Hypothalamus (tissue), 51 donors: Measurements from ENCODE around the gene MKNK2.

Experiments used
- DNase-seq, 51 donors: peaks; one replicate each; lab custom pipeline; 2025; lab: John Stamatoyannopoulos, UW

Gene MKNK2

DNA sequence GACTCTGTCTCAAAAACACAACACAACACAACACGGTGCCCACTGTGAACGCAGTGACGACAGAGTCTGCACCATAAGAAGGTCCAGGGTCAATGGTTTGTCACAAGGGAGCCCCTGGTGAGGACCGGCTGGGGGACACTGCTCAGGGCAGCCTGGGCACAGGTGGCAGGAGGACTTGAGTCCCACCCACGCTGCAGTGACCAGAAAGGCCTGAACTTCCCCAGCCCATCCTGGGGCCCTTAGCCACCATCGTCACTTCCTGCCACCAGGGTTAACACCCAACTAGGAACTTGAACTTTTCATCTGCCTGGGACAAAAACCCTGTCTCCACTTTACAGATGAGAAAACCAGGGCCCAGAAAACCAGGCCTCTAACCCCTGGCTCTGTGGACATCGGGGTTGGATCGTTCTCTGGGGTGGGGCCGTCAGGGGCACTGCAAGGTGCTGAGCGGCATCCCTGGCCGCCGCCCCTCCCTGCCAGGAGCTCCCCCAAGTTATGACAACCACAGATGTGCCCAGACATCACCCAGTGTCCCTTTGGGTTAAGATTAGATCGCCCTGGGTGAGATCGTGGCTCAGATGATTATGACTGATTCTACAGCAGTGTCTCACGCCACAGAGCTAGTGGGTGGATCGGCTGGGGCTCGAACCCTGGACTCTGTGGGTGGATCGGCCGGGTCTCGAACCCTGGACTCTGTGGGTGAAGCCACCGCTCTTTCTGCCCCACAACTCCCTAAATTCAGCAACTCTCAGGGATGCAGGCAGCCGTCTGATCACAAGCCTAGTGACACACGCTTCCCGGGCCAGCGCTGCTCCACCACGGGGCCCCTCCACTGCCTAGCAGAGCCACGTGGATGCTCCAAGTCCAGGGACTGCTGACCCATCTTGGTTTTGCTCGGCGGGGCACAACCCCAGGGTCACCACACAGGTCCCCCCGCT, 31.1 kb upstream of the MKNK2 start:
- DNase-seq = peak in 6 of 51 donors; percentile 6 to 30 (median 17)

DNA sequence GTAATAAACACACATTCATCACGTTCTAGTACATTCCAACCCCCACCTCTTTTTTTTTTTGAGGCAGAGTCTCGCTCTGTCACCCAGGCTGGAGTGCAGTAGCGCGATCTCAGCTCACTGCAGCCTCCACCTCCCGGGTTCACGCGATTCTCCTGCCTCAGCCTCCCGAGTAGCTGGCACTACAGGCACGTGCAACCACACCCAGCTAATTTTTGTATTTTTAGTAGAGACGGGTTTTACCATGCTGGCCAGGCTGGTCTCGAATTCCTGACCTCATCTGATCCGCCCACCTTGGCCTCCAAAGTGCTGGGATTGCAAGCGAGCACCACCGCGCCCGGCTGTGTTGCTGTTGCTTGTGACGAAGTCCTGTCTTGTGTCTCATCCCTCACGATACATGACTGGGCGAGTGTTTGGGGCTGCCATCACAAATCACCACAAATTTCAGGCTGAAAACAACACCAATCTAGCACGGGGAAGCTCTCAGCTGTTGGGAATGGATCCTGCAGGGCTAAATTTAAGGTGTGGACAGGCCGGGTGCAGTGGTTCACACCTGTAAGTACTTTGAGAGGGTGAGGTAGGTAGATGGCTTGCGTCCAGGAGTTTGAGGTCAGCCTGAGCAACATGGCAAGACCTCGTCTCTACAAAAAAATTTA, 29.4 kb upstream of the MKNK2 start:
- no peak for DNase-seq

DNA sequence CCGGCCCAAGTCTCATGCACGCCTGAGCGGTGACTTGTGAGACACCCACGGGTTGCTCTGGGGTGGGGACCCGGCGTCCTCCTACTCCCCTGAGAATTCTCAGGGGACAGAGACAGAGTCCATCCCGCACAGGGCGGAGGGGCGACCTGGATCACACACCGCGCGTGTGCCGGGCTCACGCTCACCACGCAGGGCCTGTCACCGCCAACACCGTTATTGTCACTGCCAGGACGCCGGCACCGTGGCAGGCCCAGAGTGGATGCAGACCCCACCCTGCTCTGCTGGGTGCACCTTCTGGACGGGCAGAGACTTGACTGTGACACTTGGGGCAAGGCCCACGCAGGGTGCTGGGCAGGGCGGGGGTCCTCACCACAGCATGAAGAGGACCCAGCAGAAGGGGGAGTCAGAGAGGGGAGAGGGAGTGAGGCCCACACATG, 28.8 kb upstream of the MKNK2 start:
- DNase-seq = no peak

DNA sequence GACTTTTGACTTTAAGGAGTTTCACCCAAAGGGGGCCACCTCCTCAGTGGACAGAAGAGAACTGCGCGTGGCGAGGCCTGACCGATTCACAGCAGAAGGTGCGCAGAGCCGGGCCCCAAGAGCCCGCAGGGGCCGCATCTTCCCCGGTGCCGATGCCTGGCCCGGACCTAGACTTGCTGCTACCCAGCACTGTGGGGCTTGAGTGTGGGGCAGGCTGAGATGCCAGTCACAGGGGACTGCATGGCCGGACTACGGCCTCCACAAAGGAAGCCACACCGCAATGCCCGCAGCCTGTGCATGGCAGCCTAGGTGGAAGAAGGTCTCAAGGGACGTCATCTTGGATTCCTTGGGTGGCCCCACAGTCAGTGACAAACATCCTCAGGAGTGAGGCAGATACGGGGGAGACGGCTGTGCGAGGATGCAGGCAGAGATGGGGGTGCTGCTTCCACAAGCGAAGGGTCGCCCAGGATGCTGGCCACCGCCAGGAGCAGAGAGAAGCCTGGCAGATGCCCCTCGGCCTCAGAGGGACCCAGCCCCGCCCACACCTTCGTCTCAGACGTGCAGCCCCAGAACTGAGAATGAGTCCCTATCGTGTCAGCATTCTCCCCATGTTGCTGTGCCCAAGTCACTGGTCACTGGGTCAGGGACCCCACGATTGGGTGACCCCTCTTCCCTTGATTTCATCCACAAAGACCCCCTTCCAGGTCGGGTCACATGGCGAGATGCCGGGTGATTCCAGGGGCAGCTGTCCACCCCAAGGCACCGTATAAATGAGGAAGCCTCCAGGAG, 28.2 kb upstream of the MKNK2 start:
- no peak for DNase-seq

DNA sequence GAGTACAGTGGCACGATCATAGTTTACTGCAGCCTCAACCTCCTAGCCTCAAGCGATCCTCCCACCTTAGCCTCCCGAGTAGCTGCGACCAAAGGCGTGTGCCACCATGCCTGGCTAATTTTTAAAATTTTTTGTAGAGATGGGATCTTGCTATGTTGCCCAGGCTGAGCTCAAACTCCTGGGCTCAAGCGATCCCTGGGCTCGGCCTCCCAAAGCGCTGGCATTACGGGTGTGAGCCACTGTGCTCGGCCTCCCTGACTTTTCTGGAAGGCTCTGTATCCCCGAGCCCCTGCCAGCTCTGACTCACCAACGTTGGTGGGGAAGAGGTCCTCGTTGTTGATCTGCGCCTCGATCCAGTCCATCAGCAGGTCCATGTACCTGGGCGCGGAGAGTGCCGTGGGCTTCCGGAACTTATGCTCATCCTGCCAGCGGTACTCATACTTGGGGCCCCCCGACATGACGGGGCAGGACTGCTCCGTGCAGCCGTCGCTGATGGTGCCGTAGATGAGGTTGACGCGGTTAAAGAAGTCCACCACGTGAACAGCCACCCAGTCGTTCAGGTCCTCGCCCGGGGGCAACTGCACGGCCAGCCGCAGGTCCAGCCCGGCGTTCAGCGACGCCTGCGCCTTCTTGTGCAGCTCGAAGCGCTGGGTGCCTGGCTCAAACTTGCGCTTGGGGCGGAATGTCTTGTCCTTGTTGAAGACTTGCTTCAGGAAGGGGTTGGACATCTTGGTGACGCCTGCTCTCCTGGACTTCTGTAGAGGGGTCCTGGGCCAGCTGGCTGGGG, 27.0 kb upstream of the MKNK2 start:
- DNase-seq = no peak

DNA sequence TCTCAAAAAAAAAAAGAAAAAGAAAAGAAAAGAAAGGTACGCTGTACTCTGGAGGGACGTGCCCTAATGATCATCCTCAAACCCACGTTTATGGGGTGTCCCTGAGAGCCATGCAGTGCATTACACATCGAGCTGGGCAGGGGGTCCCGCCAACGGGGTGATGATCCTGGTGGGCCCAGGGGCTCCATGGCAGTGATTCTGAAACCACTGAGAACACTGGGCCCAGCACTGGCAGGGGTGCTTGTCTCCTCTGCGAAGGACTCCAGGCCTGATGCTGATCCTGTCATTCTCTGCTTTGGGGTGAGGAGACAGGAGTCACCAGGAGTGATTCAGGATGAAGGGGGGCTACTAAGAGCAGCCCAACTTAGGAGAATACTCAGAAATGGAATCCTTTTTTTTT, 26.4 kb upstream of the MKNK2 start:
- no peak for DNase-seq

GRCh38 chr19:2076526-2076944, 25.5 kb upstream of the MKNK2 start:
- DNase-seq = no peak

GRCh38 chr19:2072757-2073551, 21.9 kb upstream of the MKNK2 start:
- no peak for DNase-seq

- DNase-seq = no peak
Observed at GRCh38 chr19:2070986-2071673, 20.1 kb upstream of the MKNK2 start.

- no peak for DNase-seq
Observed at GRCh38 chr19:2070436-2070827, 19.4 kb upstream of the MKNK2 start.

GRCh38 chr19:2064788-2065524, 13.9 kb upstream of the MKNK2 start:
- DNase-seq = peak in 16 of 51 donors; percentile 17 to 69 (median 43)

GRCh38 chr19:2064395-2064787, 13.3 kb upstream of the MKNK2 start:
- DNase-seq = no peak

DNA sequence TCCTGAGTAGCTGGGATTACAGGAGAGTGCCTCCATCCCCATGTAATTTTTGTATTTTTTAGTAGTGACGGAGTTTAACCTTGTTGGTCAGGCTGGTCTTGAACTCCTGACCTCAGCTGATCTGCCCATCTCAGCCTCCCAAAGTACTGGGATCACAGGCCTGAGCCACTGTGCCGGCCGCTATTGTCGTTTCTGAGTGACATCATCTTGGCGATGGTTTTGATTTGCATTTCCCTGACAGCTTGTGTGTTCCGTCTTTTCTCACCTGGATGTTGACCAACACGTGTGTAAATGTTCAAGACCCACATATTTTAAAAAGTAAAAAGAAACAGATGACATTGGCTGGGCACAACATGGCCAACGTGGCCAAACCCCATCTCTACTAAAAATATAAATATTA, 12.8 kb upstream of the MKNK2 start:
- DNase-seq = no peak

GRCh38 chr19:2062770-2063169, 11.7 kb upstream of the MKNK2 start:
- DNase-seq = no peak

DNA sequence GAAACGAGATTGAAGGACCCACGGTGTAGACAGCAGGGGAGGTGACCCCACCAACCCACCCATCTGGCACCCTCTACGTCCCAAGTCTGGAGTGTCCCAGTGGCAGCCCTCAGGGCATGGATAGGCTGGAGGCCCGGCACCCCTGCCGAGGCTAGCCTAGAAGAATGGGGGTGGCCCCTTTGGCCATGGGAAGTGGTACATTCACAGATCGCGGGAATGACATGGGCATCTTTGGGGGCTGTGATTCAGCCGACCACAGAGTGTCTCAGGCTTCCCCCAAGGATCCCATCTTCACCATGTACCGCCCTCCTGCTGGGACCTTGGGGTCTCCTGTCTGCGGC, 11.3 kb upstream of the MKNK2 start:
- no peak for DNase-seq

DNA sequence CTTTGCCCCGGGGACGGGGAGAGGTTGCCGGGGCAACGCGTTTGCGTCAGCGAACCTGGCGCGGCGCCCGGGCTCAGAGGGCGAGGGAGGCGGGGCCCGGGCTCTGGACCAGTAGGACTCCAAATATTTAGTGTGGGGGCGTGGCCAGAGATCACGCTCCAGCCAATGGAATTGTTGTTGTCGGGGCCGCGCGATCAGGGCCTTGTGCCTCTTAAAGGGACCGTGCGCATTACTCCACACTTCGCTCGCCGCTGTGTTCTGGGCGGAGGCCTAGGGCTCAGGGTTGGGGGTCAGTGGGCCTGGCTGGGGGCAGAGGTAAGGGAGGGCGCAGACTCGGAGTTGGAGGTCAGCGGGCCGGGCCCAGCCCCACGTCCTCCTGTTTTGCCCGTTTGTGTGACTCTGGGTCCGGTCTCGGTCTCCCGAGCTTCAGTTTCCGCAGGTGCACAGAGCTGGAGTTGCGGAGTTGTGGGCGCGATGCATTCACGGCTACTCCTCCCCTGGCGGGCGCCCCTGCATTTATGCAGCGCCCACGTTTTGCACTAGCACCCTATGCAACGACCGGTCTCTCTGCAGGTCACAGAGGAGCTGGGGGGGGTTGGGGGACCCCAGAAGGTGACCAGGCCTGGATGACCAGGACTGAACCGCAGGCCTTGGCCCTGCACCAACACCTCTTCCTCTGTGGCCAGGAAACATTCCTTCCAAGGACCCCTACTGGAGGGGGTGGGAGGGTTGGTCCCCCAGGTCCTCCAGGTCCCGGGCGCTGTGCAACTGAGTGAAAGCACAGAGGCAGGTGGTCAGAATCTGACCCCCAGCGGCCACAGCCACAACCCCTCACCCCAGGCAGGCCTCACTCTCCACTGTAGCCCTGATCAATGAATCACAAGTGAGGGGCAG, 10.7 kb upstream of the MKNK2 start:
- peak; percentile 69 to 100 (median 98) for DNase-seq

GRCh38 chr19:2060884-2061494, 9.9 kb upstream of the MKNK2 start:
- peak in 41 of 51 donors; percentile 50 to 95 (median 78) for DNase-seq
